Measurements from ENCODE around the gene CCM2L. TPM values are rescaled to one million over a fixed set of nuclear protein-coding genes. Genes with fewer than 3 reads are reported as not detected.

The CCM2L gene
- polyA plus RNA-seq, 1 experiment = not detected

- no peaks in the 10 kb centered on the region for H3K36me3 ChIP-seq (ENCODE audit: control insufficient read depth, insufficient read depth, low read length)
- TF ChIP-seq CTCF (IDR thresholded peaks at IDR 0.05; ENCODE audit: insufficient read depth, low read depth, low read length) = no peak
- CTCF ChIA-PET = interaction anchor here (1.0 kb wide), 1 partner anchor 132 kb away, joined by 3 read pairs; no protein-coding TSS in a partner anchor
Measured at GRCh38 chr20:31984981-31985471, 25.2 kb upstream of the CCM2L start.

GRCh38 chr20:31987744-31988143 is 22.5 kb upstream of the CCM2L start:
- ChIA-PET POLR2A (no interaction called here), CTCF (interaction anchor here (0.9 to 1.7 kb wide), 2 partner anchors 20 to 43 kb away, joined by 3 to 4 read pairs; no protein-coding TSS in a partner anchor)
- no peak overlapping the region for H3K4me3 ChIP-seq (ENCODE audit: low read depth, low read length)
- H3K36me3 ChIP-seq (ENCODE audit: control insufficient read depth, insufficient read depth, low read length) = no peaks in the 10 kb centered on the region
- TF ChIP-seq CTCF (IDR thresholded peaks at IDR 0.05; ENCODE audit: insufficient read depth, low read depth, low read length) = no peak
- DNase-seq (ENCODE audit: low read depth) = no peak
- peaks cover 8% of the 10 kb centered on the region for H3K27me3 ChIP-seq (ENCODE audit: control insufficient read depth, insufficient read depth, low read length)

More at GRCh38 chr20:31984981-31985471, 25.2 kb upstream of the CCM2L start:
- Histone ChIP-seq H3K4me3 (ENCODE audit: low read depth, low read length) (no peak overlapping the region), H3K27me3 (ENCODE audit: control insufficient read depth, insufficient read depth, low read length) (peaks cover 8% of the 10 kb centered on the region)
- POLR2A ChIA-PET = no interaction called here
- no peak for DNase-seq (ENCODE audit: low read depth)

- no peak for TF ChIP-seq CTCF (IDR thresholded peaks at IDR 0.05; ENCODE audit: insufficient read depth, low read depth, low read length)
- ChIA-PET CTCF (interaction anchor here (0.9 to 1.7 kb wide), 2 partner anchors 19 to 42 kb away, joined by 3 to 4 read pairs; no protein-coding TSS in a partner anchor), POLR2A (no interaction called here)
- Histone ChIP-seq H3K4me3 (ENCODE audit: low read depth, low read length) (no peak overlapping the region), H3K36me3 (ENCODE audit: control insufficient read depth, insufficient read depth, low read length) (no peaks in the 10 kb centered on the region), H3K27me3 (ENCODE audit: control insufficient read depth, insufficient read depth, low read length) (peaks cover 13% of the 10 kb centered on the region)
- no peak for DNase-seq (ENCODE audit: low read depth)
Measured at GRCh38 chr20:31988430-31989015, 21.7 kb upstream of the CCM2L start.

- H3K27me3 ChIP-seq (ENCODE audit: control insufficient read depth, insufficient read depth, low read length) = peaks cover 18% of the 10 kb centered on the region
- TF ChIP-seq CTCF (IDR thresholded peaks at IDR 0.05; ENCODE audit: insufficient read depth, low read depth, low read length) = no peak
- DNase-seq (ENCODE audit: low read depth) = no peak
- CTCF ChIA-PET = interaction anchor here (1.7 kb wide), 1 partner anchor 42 kb away, joined by 4 read pairs; no protein-coding TSS in a partner anchor
- POLR2A ChIA-PET = no interaction called here
- H3K36me3 ChIP-seq (ENCODE audit: control insufficient read depth, insufficient read depth, low read length) = no peaks in the 10 kb centered on the region
- H3K4me3 ChIP-seq (ENCODE audit: low read depth, low read length) = no peak overlapping the region
Measured at GRCh38 chr20:31989030-31989645, 21.1 kb upstream of the CCM2L start.

- CTCF ChIA-PET = interaction anchor here (1.5 to 2.5 kb wide), 2 partner anchors 17 to 41 kb away, joined by 4 to 8 read pairs; no protein-coding TSS in a partner anchor
- peaks cover 29% of the 10 kb centered on the region for H3K27me3 ChIP-seq (ENCODE audit: control insufficient read depth, insufficient read depth, low read length)
- POLR2A ChIA-PET = interaction anchor here (0.6 kb wide), 1 partner anchor 15 kb away, joined by 6 read pairs; no protein-coding TSS in a partner anchor
- no peak for DNase-seq (ENCODE audit: low read depth)
- no peak overlapping the region for H3K4me3 ChIP-seq (ENCODE audit: low read depth, low read length)
- no peaks in the 10 kb centered on the region for H3K36me3 ChIP-seq (ENCODE audit: control insufficient read depth, insufficient read depth, low read length)
- TF ChIP-seq CTCF (IDR thresholded peaks at IDR 0.05; ENCODE audit: insufficient read depth, low read depth, low read length) = no peak
Measured at GRCh38 chr20:31990641-31991338, 19.4 kb upstream of the CCM2L start.
